Spleen (tissue), 11 donors: ENCODE results near the gene RNF212. TPM values are rescaled to one million over a fixed set of nuclear protein-coding genes. Genes with fewer than 3 reads are reported as not detected.
A peak's percentile ranks its signal among the peaks of the same experiment; 100 is the strongest.

ENCODE experiments used
- DNase-seq: peaks from one replicate; pipeline ENCODE4 v3.0.0-alpha.2; 2020
- H3K27ac ChIP-seq, 8 donors: fragments of 200-600 bp; sonication (generic) in 7 of 8; 1 replicate in 4 of 8; 2 replicates in 4 of 8; pipeline versions ENCODE4 v1.5.0 to v1.8.0; 2016 to 2021; ENCODE audit warnings: inconsistent platforms in 4 of 8, mild to moderate bottlenecking in 4 of 8, moderate library complexity in 1 of 8
- H3K27me3 ChIP-seq, 7 donors: fragments of 200-600 bp; sonication (generic) in 6 of 7; replicated peaks in 1 of 7; 1 replicate in 4 of 7; 2 replicates in 3 of 7; pipeline versions ENCODE4 v1.5.0 to v1.8.0; 2016 to 2021; ENCODE audit warnings: inconsistent platforms in 3 of 7, mild to moderate bottlenecking in 1 of 7
- H3K36me3 ChIP-seq, 6 donors: fragments of 200-600 bp; sonication (generic) in 5 of 6; 1 replicate in 4 of 6; 2 replicates in 2 of 6; pipeline versions ENCODE4 v1.5.0 to v1.8.0; 2016 to 2021; ENCODE audit warnings: inconsistent platforms in 2 of 6
- H3K4me1 ChIP-seq, 6 donors: fragments of 200-600 bp; sonication (generic) in 5 of 6; 1 replicate in 3 of 6; 2 replicates in 3 of 6; pipeline versions ENCODE4 v1.5.0 to v1.8.0; 2016 to 2021; ENCODE audit warnings: inconsistent platforms in 3 of 6
- H3K4me3 ChIP-seq, 8 donors: fragments of 200-600 bp; sonication (generic) in 7 of 8; 1 replicate in 4 of 8; 2 replicates in 4 of 8; pipeline versions ENCODE4 v1.5.0 to v1.8.0; 2016 to 2021; ENCODE audit warnings: inconsistent platforms in 4 of 8, mild to moderate bottlenecking in 4 of 8, moderate library complexity in 2 of 8
- H3K9me3 ChIP-seq, 8 donors: fragments of 200-600 bp; sonication (generic) in 7 of 8; 1 replicate in 4 of 8; 2 replicates in 4 of 8; pipeline versions ENCODE4 v1.5.0 to v1.8.0; 2016 to 2021; ENCODE audit warnings: inconsistent platforms in 4 of 8
- POLR2A ChIP-seq, 3 donors: fragments of 450-650 bp; IDR thresholded peaks; one replicate each; pipeline ENCODE4 v1.5.1; 2017; ENCODE audit warnings: antibody characterized with exemption in 3 of 3, mild to moderate bottlenecking in 1 of 3
- POLR2AphosphoS5 ChIP-seq, 3 donors: sonication (generic); formaldehyde crosslinking; IDR thresholded peaks; one replicate each; pipeline ENCODE4 v1.5.1; 2017; ENCODE audit warnings: antibody characterized with exemption in 3 of 3
- WGBS, 5 donors: extraction: QIAGEN DNeasy Blood & Tissue Kit in 3 of 5; methylation state at CpG; one replicate each; pipeline versions ENCODE4 v1.1.5 to v1.1.7; 2013 to 2018; 5-methylcytosine and 5-hydroxymethylcytosine counted together
- intact Hi-C: fragments of 100-400 bp; cut with DNase I; formaldehyde crosslinking; loops from one replicate; pipeline ENCODE4 v1.15.0; 2023; ENCODE audit warnings: low total_unique reads
- polyA plus RNA-seq, 3 donors: library from polyadenylated mRNA; stranded (reverse); fragments of 200-250 nt; gene quantifications; one replicate each; pipeline ENCODE4 v1.2.1, GENCODE V29; 2013
- total RNA-seq, 7 donors: library from RNA; depleted of rRNA in 3 of 7; stranded (reverse); fragments of >200 nt in 3 of 7; fragmentation: NEBNext Ultra II Directional in 4 of 7; extraction: Animal tissue kit (Norgen Biotek cat#: 25700) in 4 of 7; gene quantifications; one replicate each; pipeline versions ENCODE4 v1.1.0 to v1.2.1, GENCODE V29; 2016 to 2021
- TF ChIP-seq, protein P1 (sequence below), 11 experiments: fragments of 200-600 bp in 7 of 11; fragments of 450-650 bp in 4 of 11; sonication (generic) in 4 of 11; IDR thresholded peaks in 8 of 11; conservative IDR thresholded peaks in 3 of 11; 1 replicate in 7 of 11; 2 replicates in 4 of 11; pipeline versions ENCODE4 v1.4.0 to v1.8.0; 2016 to 2021; ENCODE audit warnings: antibody characterized with exemption in 11 of 11, inconsistent platforms in 4 of 11, mild to moderate bottlenecking in 1 of 11
- donor health status: healthy with polysubstance abuse.
- donor health status: DM: no; HTN: no; CAD: no; lungs with moderate emphysema.
- donor health status: DM: no; HTN: no; CAD: no.
- donor health status: Bipolar disorder and iron deficiency.
- donor health status: healthy.
- donor health status: DM: no; HTN: no; CAD: no.
- donor health status: DM: yes; HTN: yes; CAD: no.

RNF212 gene
- total and polyA plus RNA-seq, 10 donors, result 0.46 to 5.6 (median 2.2) TPM

DNA sequence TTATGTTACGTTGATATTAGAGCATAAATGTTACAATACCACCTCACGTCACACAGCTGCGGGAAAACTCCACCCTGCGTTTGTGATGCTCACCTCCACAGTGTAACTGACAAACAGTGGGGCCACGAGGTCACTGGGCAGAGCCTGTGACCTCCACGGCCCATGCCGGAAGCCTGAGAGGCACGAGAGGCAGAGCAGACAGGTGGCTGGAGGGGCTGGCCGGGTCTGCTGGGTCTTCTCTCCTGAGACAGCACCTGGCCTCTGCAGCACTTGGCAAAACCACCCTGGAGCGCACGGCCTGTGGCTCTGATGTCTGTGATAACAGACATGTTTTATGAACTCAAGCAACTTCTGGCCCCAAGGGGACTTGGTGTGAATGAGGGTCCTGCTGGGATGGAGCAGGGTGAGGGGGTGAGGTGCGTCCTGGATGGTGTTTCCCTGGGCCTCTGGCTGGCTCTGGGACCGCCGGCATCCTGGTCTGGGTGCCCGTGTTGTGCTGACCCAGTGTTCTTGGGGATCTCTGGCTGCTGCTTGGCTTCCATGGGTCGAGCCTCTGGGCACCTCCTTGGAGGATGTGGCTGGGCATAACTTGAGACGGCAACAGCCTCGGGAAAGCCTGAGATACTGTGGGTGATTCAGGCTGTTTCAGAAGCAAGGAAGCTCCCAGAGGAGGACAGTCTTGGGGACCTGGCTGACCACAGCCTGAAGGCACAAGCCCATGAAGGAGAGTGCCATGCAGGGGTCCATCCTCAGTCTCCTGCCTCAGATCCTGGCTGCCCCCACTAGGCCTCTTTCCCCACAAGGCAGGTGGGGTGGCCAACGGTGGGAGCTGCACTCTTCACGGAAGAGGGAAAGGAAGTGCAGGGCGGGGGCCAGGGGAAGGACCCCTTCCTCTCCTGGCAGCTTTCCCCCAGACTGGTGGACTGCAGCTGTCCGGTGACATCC is 19.7 kb downstream of the RNF212 start:
- Histone ChIP-seq H3K27me3 (no peaks in the 10 kb centered on the region), H3K4me1 (no peaks in the 10 kb centered on the region), H3K36me3 (no peaks in the 10 kb centered on the region), H3K27ac (no peak overlapping the region), H3K9me3 (peaks cover 0 to 12% (median 9%) of the 10 kb centered on the region in 8 donors), H3K4me3 (no peak overlapping the region)
- DNase-seq, result peak; percentile 47
- 61 to 77% (median 73%) methylated on average over 15 to 22 of the region's 22 CpGs for WGBS, 5 donors
- TF ChIP-seq POLR2AphosphoS5 (IDR thresholded peaks at IDR 0.05), result no peak
- TF ChIP-seq, protein P1, sequence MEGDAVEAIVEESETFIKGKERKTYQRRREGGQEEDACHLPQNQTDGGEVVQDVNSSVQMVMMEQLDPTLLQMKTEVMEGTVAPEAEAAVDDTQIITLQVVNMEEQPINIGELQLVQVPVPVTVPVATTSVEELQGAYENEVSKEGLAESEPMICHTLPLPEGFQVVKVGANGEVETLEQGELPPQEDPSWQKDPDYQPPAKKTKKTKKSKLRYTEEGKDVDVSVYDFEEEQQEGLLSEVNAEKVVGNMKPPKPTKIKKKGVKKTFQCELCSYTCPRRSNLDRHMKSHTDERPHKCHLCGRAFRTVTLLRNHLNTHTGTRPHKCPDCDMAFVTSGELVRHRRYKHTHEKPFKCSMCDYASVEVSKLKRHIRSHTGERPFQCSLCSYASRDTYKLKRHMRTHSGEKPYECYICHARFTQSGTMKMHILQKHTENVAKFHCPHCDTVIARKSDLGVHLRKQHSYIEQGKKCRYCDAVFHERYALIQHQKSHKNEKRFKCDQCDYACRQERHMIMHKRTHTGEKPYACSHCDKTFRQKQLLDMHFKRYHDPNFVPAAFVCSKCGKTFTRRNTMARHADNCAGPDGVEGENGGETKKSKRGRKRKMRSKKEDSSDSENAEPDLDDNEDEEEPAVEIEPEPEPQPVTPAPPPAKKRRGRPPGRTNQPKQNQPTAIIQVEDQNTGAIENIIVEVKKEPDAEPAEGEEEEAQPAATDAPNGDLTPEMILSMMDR (IDR thresholded peaks at IDR 0.05 in 8 of 11, conservative IDR thresholded peaks at IDR 0.05 in 3 of 11), result no peak
- no peak for TF ChIP-seq POLR2A (IDR thresholded peaks at IDR 0.05)
- intact Hi-C loops, result no loop called here

DNA sequence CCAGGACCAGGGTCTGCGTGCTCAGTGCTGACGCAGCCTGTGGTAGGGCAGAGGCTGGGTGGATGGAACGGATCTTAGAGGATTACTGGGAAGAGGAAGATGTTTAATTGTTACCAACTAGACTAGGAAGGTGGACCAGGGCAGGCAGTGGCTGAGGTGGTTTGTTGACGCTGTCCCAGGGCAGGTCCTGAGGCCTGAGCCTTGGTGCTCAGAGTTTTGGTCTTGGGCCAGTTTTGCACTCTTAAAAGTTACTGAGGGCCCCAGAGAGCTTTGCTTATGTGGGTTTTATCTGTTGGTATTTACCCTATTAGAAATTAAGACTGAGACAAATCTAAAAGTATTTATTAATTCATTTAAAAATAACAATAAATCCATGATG is 20.4 kb downstream of the RNF212 start:
- 82 to 95% (median 86%) methylated on average over 1 to 4 of the region's 4 CpGs for WGBS, 5 donors
- DNase-seq, result peak; percentile 16
- Histone ChIP-seq H3K27me3 (no peaks in the 10 kb centered on the region), H3K27ac (no peak overlapping the region), H3K9me3 (peaks cover 0 to 19% (median 16%) of the 10 kb centered on the region in 8 donors), H3K36me3 (no peaks in the 10 kb centered on the region), H3K4me1 (no peaks in the 10 kb centered on the region), H3K4me3 (no peak overlapping the region)
- TF ChIP-seq, protein P1 (IDR thresholded peaks at IDR 0.05 in 8 of 11, conservative IDR thresholded peaks at IDR 0.05 in 3 of 11), result no peak
- TF ChIP-seq POLR2A (IDR thresholded peaks at IDR 0.05) (no peak), POLR2AphosphoS5 (IDR thresholded peaks at IDR 0.05) (no peak)
- intact Hi-C loops, result no loop called here

DNA sequence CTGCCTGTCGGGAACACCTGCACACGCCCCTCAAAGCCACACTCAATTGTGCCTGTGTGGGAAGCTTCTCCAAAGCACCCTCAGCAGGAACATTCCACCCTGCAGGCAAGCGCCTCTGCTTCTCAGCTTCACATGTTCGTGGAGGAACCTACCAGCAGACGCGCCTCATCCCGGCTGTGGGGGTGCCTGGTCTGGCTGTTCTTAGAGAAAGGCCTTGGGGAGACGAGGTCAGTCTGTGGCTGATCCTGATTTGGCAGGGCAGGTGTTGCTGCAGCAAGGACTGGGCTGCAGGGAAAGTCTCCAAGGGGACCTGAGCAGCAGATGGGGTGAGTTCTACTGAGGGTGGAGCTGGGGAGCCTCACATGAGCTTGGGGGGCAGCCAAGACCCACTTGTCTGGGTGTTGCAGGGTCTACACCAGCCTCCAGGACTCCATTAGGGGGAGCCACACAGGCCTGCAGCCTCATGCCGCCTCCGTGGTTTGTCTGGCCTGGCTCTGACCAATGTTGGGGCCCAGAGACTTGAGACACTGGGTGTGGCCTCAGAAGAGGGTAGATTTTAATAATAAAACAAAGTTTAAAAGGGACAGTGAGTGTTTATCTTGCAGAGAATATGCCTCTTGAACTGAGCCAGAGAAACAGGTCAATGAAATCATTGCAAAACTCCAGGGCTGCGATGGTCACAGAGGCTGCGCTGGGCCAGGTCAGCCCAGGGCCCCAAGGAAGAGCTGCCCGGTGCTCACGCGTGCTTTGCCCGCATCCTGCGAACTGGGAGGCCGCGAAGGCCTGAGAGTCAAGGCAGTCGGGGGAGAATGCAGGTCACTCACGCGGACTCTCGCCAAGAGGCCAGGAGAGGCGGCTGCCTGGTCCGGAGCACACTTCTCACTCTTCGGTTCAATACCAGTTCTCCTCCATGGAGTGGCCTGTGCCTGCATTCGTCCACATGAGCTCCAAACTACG is 21.1 kb downstream of the RNF212 start:
- no peaks in the 10 kb centered on the region for H3K4me1 ChIP-seq
- H3K27me3 ChIP-seq, result no peaks in the 10 kb centered on the region
- intact Hi-C loops, result no loop called here
- no peaks in the 10 kb centered on the region for H3K36me3 ChIP-seq
- 79 to 91% (median 87%) methylated on average over 27 to 28 of the region's 28 CpGs for WGBS, 5 donors
- DNase-seq, result peak; percentile 51
- no peak for TF ChIP-seq POLR2AphosphoS5 (IDR thresholded peaks at IDR 0.05)
- TF ChIP-seq POLR2A (IDR thresholded peaks at IDR 0.05), result no peak
- TF ChIP-seq, protein P1 (IDR thresholded peaks at IDR 0.05 in 8 of 11, conservative IDR thresholded peaks at IDR 0.05 in 3 of 11), result no peak
- no peak overlapping the region for H3K4me3 ChIP-seq
- H3K9me3 ChIP-seq, result peaks cover 0 to 25% (median 16%) of the 10 kb centered on the region in 8 donors
- H3K27ac ChIP-seq, result no peak overlapping the region
